ENCODE measurements around the gene FCER1G.

The FCER1G gene

DNA sequence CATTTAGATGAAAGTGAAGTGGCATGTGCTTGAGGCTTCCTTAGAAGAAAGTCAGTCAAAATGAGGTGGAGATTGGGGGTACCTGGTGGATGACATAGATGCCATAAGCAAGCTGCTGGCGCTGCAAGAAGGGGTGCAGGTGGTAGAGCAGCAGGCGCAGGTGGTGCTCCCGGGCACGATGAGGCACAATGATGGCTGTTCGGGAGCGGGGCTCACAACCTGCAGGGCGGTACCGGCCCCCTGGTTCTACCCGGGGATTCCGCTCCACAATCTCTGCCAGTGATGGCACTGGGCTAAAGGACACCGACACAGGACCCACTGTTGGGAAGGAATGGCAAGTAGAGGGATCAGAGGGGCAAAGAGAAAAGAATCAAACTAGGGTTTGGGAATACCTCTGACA is 40.2 kb upstream of the FCER1G start:
- Histone ChIP-seq H3K79me2 (ENCODE audit: insufficient read depth, low read length) (peaks cover 27% of the 10 kb centered on the region), H4K20me1 (ENCODE audit: insufficient read depth, low read length, poor library complexity, severe bottlenecking) (peaks cover 6% of the 10 kb centered on the region), H2AFZ (ENCODE audit: low read length) (no peak overlapping the region), H3K27me3 (ENCODE audit: insufficient read depth, low read length, poor library complexity, severe bottlenecking) (no peaks in the 10 kb centered on the region), H3K9me3 (ENCODE audit: insufficient read depth, low read depth, low read length) (no peaks in the 10 kb centered on the region), H3F3A (ENCODE audit: low read depth) (no peaks in the 10 kb centered on the region), H3K4me2 (ENCODE audit: low read depth, low read length, poor library complexity, severe bottlenecking) (peak overlapping the region; percentile 78), H3K4me1 (ENCODE audit: insufficient read depth, low read length, poor library complexity, severe bottlenecking) (peaks cover 27% of the 10 kb centered on the region), H3K9me2 (replicated peaks; ENCODE audit: low read depth, low read length) (no peaks in the 10 kb centered on the region), H3K4me3 (ENCODE audit: low read length, poor library complexity, severe bottlenecking) (no peak overlapping the region), H3K9ac (ENCODE audit: low read depth, low read length, poor library complexity, severe bottlenecking) (no peak overlapping the region), H3K36me3 (ENCODE audit: insufficient read depth, low read length) (peaks cover 36% of the 10 kb centered on the region; the same call in 1 of the 2 replicates)
- TF ChIP-seq EZH2phosphoT487 (IDR thresholded peaks at IDR 0.05; ENCODE audit: borderline replicate concordance) = no peak
- TF ChIP-seq, protein P1, sequence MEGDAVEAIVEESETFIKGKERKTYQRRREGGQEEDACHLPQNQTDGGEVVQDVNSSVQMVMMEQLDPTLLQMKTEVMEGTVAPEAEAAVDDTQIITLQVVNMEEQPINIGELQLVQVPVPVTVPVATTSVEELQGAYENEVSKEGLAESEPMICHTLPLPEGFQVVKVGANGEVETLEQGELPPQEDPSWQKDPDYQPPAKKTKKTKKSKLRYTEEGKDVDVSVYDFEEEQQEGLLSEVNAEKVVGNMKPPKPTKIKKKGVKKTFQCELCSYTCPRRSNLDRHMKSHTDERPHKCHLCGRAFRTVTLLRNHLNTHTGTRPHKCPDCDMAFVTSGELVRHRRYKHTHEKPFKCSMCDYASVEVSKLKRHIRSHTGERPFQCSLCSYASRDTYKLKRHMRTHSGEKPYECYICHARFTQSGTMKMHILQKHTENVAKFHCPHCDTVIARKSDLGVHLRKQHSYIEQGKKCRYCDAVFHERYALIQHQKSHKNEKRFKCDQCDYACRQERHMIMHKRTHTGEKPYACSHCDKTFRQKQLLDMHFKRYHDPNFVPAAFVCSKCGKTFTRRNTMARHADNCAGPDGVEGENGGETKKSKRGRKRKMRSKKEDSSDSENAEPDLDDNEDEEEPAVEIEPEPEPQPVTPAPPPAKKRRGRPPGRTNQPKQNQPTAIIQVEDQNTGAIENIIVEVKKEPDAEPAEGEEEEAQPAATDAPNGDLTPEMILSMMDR (conservative IDR thresholded peaks at IDR 0.05; ENCODE audit: low read length) = no peak

DNA sequence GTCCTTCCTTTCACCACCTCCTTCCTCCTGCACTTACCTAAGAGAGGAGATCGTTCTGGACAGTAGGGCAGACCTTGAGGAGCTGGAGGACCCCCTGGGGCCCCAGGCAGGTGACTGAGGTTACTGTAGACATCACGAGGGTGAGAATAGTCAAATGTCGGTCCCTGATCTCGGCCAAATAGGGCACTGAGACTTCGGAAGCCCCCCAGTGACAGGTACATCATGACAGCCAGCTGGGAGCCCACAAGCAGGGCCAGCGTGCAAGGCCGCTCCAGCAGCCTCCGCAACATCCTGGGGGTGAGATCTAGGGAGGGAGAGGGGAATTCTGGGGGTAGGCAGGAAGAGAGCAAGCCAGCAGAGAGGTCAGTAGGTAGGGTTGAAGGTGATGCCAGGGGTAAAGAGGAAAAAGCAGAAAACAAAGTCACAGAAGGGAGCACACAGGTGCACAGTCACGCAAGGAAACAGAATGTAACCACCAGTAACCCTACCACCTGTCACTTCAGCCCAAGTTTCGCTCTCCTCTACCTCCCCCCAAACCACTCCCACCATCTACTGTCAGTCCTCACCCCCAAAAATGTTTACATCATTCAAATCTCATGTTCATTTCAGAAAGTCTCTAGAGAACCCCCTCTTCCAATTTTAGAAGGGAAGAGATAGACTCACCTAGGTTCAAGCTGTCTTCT is 39.2 kb upstream of the FCER1G start:
- Histone ChIP-seq H3K9ac (ENCODE audit: low read depth, low read length, poor library complexity, severe bottlenecking) (peak overlapping the region; percentile 80), H3K27me3 (ENCODE audit: insufficient read depth, low read length, poor library complexity, severe bottlenecking) (no peaks in the 10 kb centered on the region)

DNA sequence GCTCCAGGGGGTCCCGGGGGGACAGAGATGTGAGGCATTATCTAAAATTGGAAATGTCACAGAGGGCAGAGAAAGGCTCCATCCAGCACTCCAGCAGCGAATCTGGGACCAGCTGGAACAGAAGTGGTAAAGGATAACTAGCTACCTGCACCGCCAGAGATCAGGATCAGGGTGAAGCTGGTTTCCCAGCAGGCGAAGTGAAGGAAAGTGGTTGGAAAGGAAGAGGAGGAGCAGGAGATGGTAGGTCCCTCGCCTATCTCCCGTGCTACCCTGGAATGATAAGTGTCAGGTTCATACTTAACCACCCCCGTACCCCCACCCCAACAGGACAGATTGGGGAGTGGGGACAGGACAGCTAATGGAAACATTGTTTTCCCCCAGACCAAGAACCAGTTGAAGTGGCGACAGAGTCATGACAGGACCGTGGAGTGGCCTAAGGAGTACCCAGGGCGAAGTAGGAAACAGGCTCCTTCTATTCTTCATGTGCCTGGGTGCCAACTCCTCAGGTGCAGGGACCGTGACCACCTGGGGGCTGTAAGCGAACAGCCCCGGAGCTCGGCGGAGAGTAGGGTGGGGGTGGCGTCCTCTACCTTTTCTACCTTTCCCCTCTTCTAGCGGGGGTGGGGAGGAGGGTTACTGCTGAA is 38.5 kb upstream of the FCER1G start:
- Histone ChIP-seq H3K9me2 (replicated peaks; ENCODE audit: low read depth, low read length) (no peaks in the 10 kb centered on the region), H3K9ac (ENCODE audit: low read depth, low read length, poor library complexity, severe bottlenecking) (peak overlapping the region; percentile 80), H3F3A (ENCODE audit: low read depth) (no peaks in the 10 kb centered on the region), H3K36me3 (ENCODE audit: insufficient read depth, low read length) (peaks cover 23% of the 10 kb centered on the region; the same call in 1 of the 2 replicates), H3K4me3 (ENCODE audit: low read length, poor library complexity, severe bottlenecking) (peak overlapping the region; percentile 93), H4K20me1 (ENCODE audit: insufficient read depth, low read length, poor library complexity, severe bottlenecking) (peaks cover 6% of the 10 kb centered on the region), H3K9me3 (ENCODE audit: insufficient read depth, low read depth, low read length) (no peaks in the 10 kb centered on the region), H2AFZ (ENCODE audit: low read length) (peak overlapping the region; percentile 89), H3K4me2 (ENCODE audit: low read depth, low read length, poor library complexity, severe bottlenecking) (peak overlapping the region; percentile 78), H3K27me3 (ENCODE audit: insufficient read depth, low read length, poor library complexity, severe bottlenecking) (no peaks in the 10 kb centered on the region), H3K4me1 (ENCODE audit: insufficient read depth, low read length, poor library complexity, severe bottlenecking) (peaks cover 29% of the 10 kb centered on the region), H3K79me2 (ENCODE audit: insufficient read depth, low read length) (peaks cover 27% of the 10 kb centered on the region)
- TF ChIP-seq, protein P1 (conservative IDR thresholded peaks at IDR 0.05; ENCODE audit: low read length) = no peak
- TF ChIP-seq EZH2phosphoT487 (IDR thresholded peaks at IDR 0.05; ENCODE audit: borderline replicate concordance) = no peak

More for the DNA sequence above, 39.2 kb upstream of the FCER1G start:
- H3K4me1 ChIP-seq (ENCODE audit: insufficient read depth, low read length, poor library complexity, severe bottlenecking) = peaks cover 27% of the 10 kb centered on the region
- H3K9me3 ChIP-seq (ENCODE audit: insufficient read depth, low read depth, low read length) = no peaks in the 10 kb centered on the region
- H3K4me2 ChIP-seq (ENCODE audit: low read depth, low read length, poor library complexity, severe bottlenecking) = peak overlapping the region; percentile 78
- peaks cover 30% of the 10 kb centered on the region; the same call in 1 of the 2 replicates for H3K36me3 ChIP-seq (ENCODE audit: insufficient read depth, low read length)
- H3K4me3 ChIP-seq (ENCODE audit: low read length, poor library complexity, severe bottlenecking) = peak overlapping the region; percentile 93
- no peaks in the 10 kb centered on the region for H3F3A ChIP-seq (ENCODE audit: low read depth)
- no peaks in the 10 kb centered on the region for H3K9me2 ChIP-seq (replicated peaks; ENCODE audit: low read depth, low read length)
- peaks cover 6% of the 10 kb centered on the region for H4K20me1 ChIP-seq (ENCODE audit: insufficient read depth, low read length, poor library complexity, severe bottlenecking)
- no peak overlapping the region for H2AFZ ChIP-seq (ENCODE audit: low read length)
- TF ChIP-seq, protein P1 (conservative IDR thresholded peaks at IDR 0.05; ENCODE audit: low read length) = no peak
- TF ChIP-seq EZH2phosphoT487 (IDR thresholded peaks at IDR 0.05; ENCODE audit: borderline replicate concordance) = no peak
- H3K79me2 ChIP-seq (ENCODE audit: insufficient read depth, low read length) = peaks cover 27% of the 10 kb centered on the region

Measured in Loucy (cell line).